Glomerular visceral epithelial cell (primary cell): ENCODE measurements around the gene IFNG.
A peak's percentile ranks its signal among the peaks of the same experiment; 100 is the strongest.

Source experiments
- DNase-seq: peaks from one replicate; pipeline ENCODE4 v3.0.0-alpha.2; 2016; ENCODE audit errors: extremely low spot score

IFNG gene

GRCh38 chr12:68166317-68166831 is 6.8 kb upstream of the IFNG start:
- no peak for DNase-seq

- DNase-seq: no peak
Observed at GRCh38 chr12:68163560-68164081, 4.1 kb upstream of the IFNG start.

GRCh38 chr12:68162374-68162773 is 2.8 kb upstream of the IFNG start:
- peak; percentile 16 for DNase-seq

GRCh38 chr12:68158432-68158831 is 1.1 kb downstream of the IFNG start:
- peak; percentile 5 for DNase-seq

- DNase-seq: no peak
Observed at GRCh38 chr12:68157380-68157779, 2.2 kb downstream of the IFNG start.

- DNase-seq: no peak
Observed at GRCh38 chr12:68156636-68157035, 2.9 kb downstream of the IFNG start.

GRCh38 chr12:68154779-68155178 is 4.8 kb downstream of the IFNG start:
- DNase-seq: no peak

- no peak for DNase-seq
Observed at GRCh38 chr12:68148261-68148951, 11.1 kb downstream of the IFNG start.

GRCh38 chr12:68140556-68140955 is 19.0 kb downstream of the IFNG start:
- no peak for DNase-seq

- no peak for DNase-seq
Observed at GRCh38 chr12:68139941-68140340, 19.6 kb downstream of the IFNG start.

GRCh38 chr12:68139001-68139400 is 20.5 kb downstream of the IFNG start:
- no peak for DNase-seq

GRCh38 chr12:68138480-68138879 is 21.1 kb downstream of the IFNG start:
- DNase-seq: no peak

GRCh38 chr12:68137335-68137830 is 22.2 kb downstream of the IFNG start:
- DNase-seq: no peak

- no peak for DNase-seq
Observed at GRCh38 chr12:68135520-68135919, 24.0 kb downstream of the IFNG start.

GRCh38 chr12:68131867-68132414 is 27.6 kb downstream of the IFNG start:
- no peak for DNase-seq

GRCh38 chr12:68129979-68130378 is 29.6 kb downstream of the IFNG start:
- no peak for DNase-seq

- DNase-seq: no peak
Observed at GRCh38 chr12:68122236-68122920, 37.2 kb downstream of the IFNG start.

- no peak for DNase-seq
Observed at GRCh38 chr12:68121143-68121542, 38.4 kb downstream of the IFNG start.

GRCh38 chr12:68119724-68120211 is 39.8 kb downstream of the IFNG start:
- DNase-seq: no peak

- DNase-seq: no peak
Observed at GRCh38 chr12:68119250-68119649, 40.3 kb downstream of the IFNG start.

GRCh38 chr12:68118096-68118755 is 41.3 kb downstream of the IFNG start:
- DNase-seq: no peak

- DNase-seq: no peak
Observed at GRCh38 chr12:68117661-68118060, 41.9 kb downstream of the IFNG start.
